ENCODE measurements around the gene PIRT. TPM values are rescaled to one million over a fixed set of nuclear protein-coding genes. Genes with fewer than 3 reads are reported as not detected.
A peak's percentile ranks its signal among the peaks of the same experiment; 100 is the strongest.

The PIRT gene
- total RNA-seq (not detected in 2 replicates), polyA plus RNA-seq (not detected in 2 replicates), polyA minus RNA-seq (ENCODE audit: low replicate concordance) (not detected in 2 replicates)
- polyA plus RNA-seq (2012), result not detected in 2 replicates

GRCh38 chr17:10837921-10838320 lies at the start of gene PIRT:
Gene PIRT, minus strand, starts transcription at chr17:10838087. Its CDS starts 12,442 bp downstream, at chr17:10825645.
- H3K27ac ChIP-seq (ENCODE audit: insufficient read depth, low read length), result no peak within 1 kb of the TSS
- no peak for DNase-seq (ENCODE audit: low read depth in 2 of 2)
- no peaks in the 10 kb centered on the region for H3K79me2 ChIP-seq (ENCODE audit: control insufficient read depth, insufficient read depth, low read length)
- H3K4me1 ChIP-seq (ENCODE audit: control insufficient read depth, extremely low read depth, insufficient read depth, low read length), result no peaks in the 10 kb centered on the region
- no peak within 1 kb of the TSS for H2AFZ ChIP-seq (ENCODE audit: low read length)
- H3K9ac ChIP-seq (ENCODE audit: insufficient read depth, low read length), result no peak within 1 kb of the TSS
- H3K9me3 ChIP-seq (ENCODE audit: control insufficient read depth, insufficient read depth, low read depth, low read length), result no peaks in the 10 kb centered on the region
- H3K27me3 ChIP-seq (ENCODE audit: control insufficient read depth, insufficient read depth, low read length), result no peaks in the 10 kb centered on the region
- H4K20me1 ChIP-seq (ENCODE audit: control insufficient read depth, extremely low read depth, insufficient read depth, low read length), result no peaks in the 10 kb centered on the region
- H3K4me3 ChIP-seq (replicated peaks in 1 of 4; ENCODE audit: control extremely low read depth in 1 of 4, insufficient read depth in 1 of 4, low read depth in 3 of 4, low read length in 4 of 4), result no peak within 1 kb of the TSS
- no peak within 1 kb of the TSS for H3K4me2 ChIP-seq (ENCODE audit: extremely low read depth, insufficient read depth, low read length)
- TF ChIP-seq EZH2 (IDR thresholded peaks at IDR 0.05; ENCODE audit: low read length, missing control alignments), result no peak
- H3K36me3 ChIP-seq (ENCODE audit: control insufficient read depth, insufficient read depth, low read length), result no peaks in the 10 kb centered on the region

- Histone ChIP-seq H4K20me1 (ENCODE audit: control insufficient read depth, extremely low read depth, insufficient read depth, low read length) (no peaks in the 10 kb centered on the region), H3K27me3 (ENCODE audit: control insufficient read depth, insufficient read depth, low read length) (no peaks in the 10 kb centered on the region), H3K4me1 (ENCODE audit: control insufficient read depth, extremely low read depth, insufficient read depth, low read length) (no peaks in the 10 kb centered on the region), H3K27ac (ENCODE audit: insufficient read depth, low read length) (no peak overlapping the region), H3K79me2 (ENCODE audit: control insufficient read depth, insufficient read depth, low read length) (no peaks in the 10 kb centered on the region), H3K9me3 (ENCODE audit: control insufficient read depth, insufficient read depth, low read depth, low read length) (no peaks in the 10 kb centered on the region), H3K4me2 (ENCODE audit: extremely low read depth, insufficient read depth, low read length) (no peak overlapping the region), H3K36me3 (ENCODE audit: control insufficient read depth, insufficient read depth, low read length) (no peaks in the 10 kb centered on the region), H2AFZ (ENCODE audit: low read length) (no peak overlapping the region), H3K9ac (ENCODE audit: insufficient read depth, low read length) (no peak overlapping the region), H3K4me3 (replicated peaks in 1 of 4; ENCODE audit: control extremely low read depth in 1 of 4, insufficient read depth in 1 of 4, low read depth in 3 of 4, low read length in 4 of 4) (no peak overlapping the region)
- no peak for DNase-seq (ENCODE audit: low read depth in 2 of 2)
- TF ChIP-seq EZH2 (IDR thresholded peaks at IDR 0.05; ENCODE audit: low read length, missing control alignments) (no peak), CTCF (conservative IDR thresholded peaks at IDR 0.05 in 1 of 2, IDR thresholded peaks at IDR 0.05 in 1 of 2; ENCODE audit: low read depth in 1 of 2, low read length in 2 of 2) (no peak)
Observed at GRCh38 chr17:10881959-10882358, 44.1 kb upstream of the PIRT start.

- no peaks in the 10 kb centered on the region for H3K9me3 ChIP-seq (ENCODE audit: control insufficient read depth, insufficient read depth, low read depth, low read length)
- H2AFZ ChIP-seq (ENCODE audit: low read length), result no peak overlapping the region
Observed at GRCh38 chr17:10879190-10879836, 41.4 kb upstream of the PIRT start.

More at GRCh38 chr17:10879190-10879836, 41.4 kb upstream of the PIRT start:
- H3K4me2 ChIP-seq (ENCODE audit: extremely low read depth, insufficient read depth, low read length), result no peak overlapping the region
- no peaks in the 10 kb centered on the region for H3K4me1 ChIP-seq (ENCODE audit: control insufficient read depth, extremely low read depth, insufficient read depth, low read length)
- DNase-seq (ENCODE audit: low read depth in 2 of 2), result no peak
- H3K4me3 ChIP-seq (replicated peaks in 1 of 4; ENCODE audit: control extremely low read depth in 1 of 4, insufficient read depth in 1 of 4, low read depth in 3 of 4, low read length in 4 of 4), result no peak overlapping the region
- no peaks in the 10 kb centered on the region for H4K20me1 ChIP-seq (ENCODE audit: control insufficient read depth, extremely low read depth, insufficient read depth, low read length)
- H3K36me3 ChIP-seq (ENCODE audit: control insufficient read depth, insufficient read depth, low read length), result no peaks in the 10 kb centered on the region
- H3K27me3 ChIP-seq (ENCODE audit: control insufficient read depth, insufficient read depth, low read length), result no peaks in the 10 kb centered on the region
- no peak overlapping the region for H3K9ac ChIP-seq (ENCODE audit: insufficient read depth, low read length)
- no peak overlapping the region for H3K27ac ChIP-seq (ENCODE audit: insufficient read depth, low read length)
- no peaks in the 10 kb centered on the region for H3K79me2 ChIP-seq (ENCODE audit: control insufficient read depth, insufficient read depth, low read length)
- TF ChIP-seq EZH2 (IDR thresholded peaks at IDR 0.05; ENCODE audit: low read length, missing control alignments), result no peak
- peak in 1 of 2 donors; percentile 12 for TF ChIP-seq CTCF (conservative IDR thresholded peaks at IDR 0.05 in 1 of 2, IDR thresholded peaks at IDR 0.05 in 1 of 2; ENCODE audit: low read depth in 1 of 2, low read length in 2 of 2)

Measured in fibroblast of lung (primary cell).